ENCODE results near the gene PHLPP2.

Gene PHLPP2

DNA sequence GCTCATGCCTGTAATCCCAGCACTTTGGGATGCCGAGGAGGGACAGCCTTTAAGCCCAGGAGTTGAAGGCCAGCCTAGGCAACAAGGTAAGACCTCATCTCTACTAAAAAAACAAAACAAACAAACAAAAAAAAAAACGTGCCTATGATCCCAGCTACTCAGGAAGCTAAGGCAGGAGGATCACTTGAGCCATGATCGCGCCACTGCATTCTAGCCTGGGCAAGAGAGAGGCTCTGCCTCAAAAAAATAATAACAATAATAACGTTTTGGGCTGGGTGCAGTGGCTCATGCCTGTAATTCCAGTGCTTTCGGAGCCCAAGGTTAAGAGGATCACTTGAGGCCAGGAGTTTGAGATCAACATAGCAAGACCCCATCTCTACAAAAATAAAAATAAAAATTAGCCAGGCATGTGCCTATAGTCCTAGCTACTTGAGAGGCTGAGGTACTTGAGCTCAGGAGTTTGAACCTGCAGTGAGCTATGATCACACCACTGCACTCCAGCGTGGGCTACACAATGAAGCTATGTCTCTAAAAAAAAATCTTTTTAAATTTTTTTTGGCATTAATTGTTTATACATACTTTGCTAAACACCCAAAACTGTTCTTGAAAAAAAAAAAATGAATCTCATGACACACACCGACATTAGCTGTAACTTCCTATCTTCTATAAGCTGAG is 3.3 kb downstream of the PHLPP2 start:
- no peak for TF ChIP-seq OSR1 (CRISPR knock-in tag; IDR thresholded peaks at IDR 0.05)
- TF ChIP-seq, protein P1, sequence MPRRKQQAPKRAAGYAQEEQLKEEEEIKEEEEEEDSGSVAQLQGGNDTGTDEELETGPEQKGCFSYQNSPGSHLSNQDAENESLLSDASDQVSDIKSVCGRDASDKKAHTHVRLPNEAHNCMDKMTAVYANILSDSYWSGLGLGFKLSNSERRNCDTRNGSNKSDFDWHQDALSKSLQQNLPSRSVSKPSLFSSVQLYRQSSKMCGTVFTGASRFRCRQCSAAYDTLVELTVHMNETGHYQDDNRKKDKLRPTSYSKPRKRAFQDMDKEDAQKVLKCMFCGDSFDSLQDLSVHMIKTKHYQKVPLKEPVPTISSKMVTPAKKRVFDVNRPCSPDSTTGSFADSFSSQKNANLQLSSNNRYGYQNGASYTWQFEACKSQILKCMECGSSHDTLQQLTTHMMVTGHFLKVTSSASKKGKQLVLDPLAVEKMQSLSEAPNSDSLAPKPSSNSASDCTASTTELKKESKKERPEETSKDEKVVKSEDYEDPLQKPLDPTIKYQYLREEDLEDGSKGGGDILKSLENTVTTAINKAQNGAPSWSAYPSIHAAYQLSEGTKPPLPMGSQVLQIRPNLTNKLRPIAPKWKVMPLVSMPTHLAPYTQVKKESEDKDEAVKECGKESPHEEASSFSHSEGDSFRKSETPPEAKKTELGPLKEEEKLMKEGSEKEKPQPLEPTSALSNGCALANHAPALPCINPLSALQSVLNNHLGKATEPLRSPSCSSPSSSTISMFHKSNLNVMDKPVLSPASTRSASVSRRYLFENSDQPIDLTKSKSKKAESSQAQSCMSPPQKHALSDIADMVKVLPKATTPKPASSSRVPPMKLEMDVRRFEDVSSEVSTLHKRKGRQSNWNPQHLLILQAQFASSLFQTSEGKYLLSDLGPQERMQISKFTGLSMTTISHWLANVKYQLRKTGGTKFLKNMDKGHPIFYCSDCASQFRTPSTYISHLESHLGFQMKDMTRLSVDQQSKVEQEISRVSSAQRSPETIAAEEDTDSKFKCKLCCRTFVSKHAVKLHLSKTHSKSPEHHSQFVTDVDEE (CRISPR knock-in tag; IDR thresholded peaks at IDR 0.05), result no peak
- no peak for TF ChIP-seq TCF4 (CRISPR knock-in tag; IDR thresholded peaks at IDR 0.05; ENCODE audit: borderline replicate concordance)
- TF ChIP-seq ARNTL (CRISPR knock-in tag; IDR thresholded peaks at IDR 0.05; ENCODE audit: borderline replicate concordance, low read depth), result no peak
- TF ChIP-seq, protein P2, sequence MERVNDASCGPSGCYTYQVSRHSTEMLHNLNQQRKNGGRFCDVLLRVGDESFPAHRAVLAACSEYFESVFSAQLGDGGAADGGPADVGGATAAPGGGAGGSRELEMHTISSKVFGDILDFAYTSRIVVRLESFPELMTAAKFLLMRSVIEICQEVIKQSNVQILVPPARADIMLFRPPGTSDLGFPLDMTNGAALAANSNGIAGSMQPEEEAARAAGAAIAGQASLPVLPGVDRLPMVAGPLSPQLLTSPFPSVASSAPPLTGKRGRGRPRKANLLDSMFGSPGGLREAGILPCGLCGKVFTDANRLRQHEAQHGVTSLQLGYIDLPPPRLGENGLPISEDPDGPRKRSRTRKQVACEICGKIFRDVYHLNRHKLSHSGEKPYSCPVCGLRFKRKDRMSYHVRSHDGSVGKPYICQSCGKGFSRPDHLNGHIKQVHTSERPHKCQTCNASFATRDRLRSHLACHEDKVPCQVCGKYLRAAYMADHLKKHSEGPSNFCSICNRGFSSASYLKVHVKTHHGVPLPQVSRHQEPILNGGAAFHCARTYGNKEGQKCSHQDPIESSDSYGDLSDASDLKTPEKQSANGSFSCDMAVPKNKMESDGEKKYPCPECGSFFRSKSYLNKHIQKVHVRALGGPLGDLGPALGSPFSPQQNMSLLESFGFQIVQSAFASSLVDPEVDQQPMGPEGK (CRISPR knock-in tag; IDR thresholded peaks at IDR 0.05; ENCODE audit: borderline replicate concordance), result no peak
- TF ChIP-seq BACH2 (CRISPR knock-in tag; IDR thresholded peaks at IDR 0.05; ENCODE audit: borderline replicate concordance), result no peak
- TF ChIP-seq CSDC2 (CRISPR knock-in tag; IDR thresholded peaks at IDR 0.05), result no peak
- no peak for TF ChIP-seq ESRRG (CRISPR knock-in tag; IDR thresholded peaks at IDR 0.05)
- no peak for ATAC-seq

DNA sequence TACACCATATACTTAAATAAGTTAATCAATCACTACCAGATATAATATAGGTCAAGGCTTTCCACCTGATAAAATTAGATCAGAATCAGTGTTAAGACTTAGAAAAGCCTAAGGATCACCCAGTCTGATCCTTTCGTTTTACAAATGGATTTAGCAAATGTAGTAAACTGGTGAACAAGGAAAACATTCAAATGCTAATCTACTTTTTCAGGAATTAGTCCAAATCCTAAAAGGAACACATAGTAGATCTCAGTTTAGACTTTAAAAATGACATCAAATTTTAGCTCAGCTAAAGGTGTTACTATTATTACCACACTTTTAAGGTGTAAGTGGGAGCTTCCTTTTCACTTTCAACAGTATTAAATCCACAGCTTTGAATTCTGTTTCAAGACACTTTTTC is 12.0 kb downstream of the PHLPP2 start:
- TF ChIP-seq BACH2 (CRISPR knock-in tag; IDR thresholded peaks at IDR 0.05; ENCODE audit: borderline replicate concordance), result no peak
- TF ChIP-seq OSR1 (CRISPR knock-in tag; IDR thresholded peaks at IDR 0.05), result no peak
- no peak for TF ChIP-seq ZFP3 (CRISPR knock-in tag; IDR thresholded peaks at IDR 0.05)
- TF ChIP-seq ZNF70 (CRISPR knock-in tag; IDR thresholded peaks at IDR 0.05), result no peak
- TF ChIP-seq, protein P1 (CRISPR knock-in tag; IDR thresholded peaks at IDR 0.05), result no peak
- no peak for TF ChIP-seq ZFP30 (CRISPR knock-in tag; IDR thresholded peaks at IDR 0.05)
- no peak for TF ChIP-seq TOX (CRISPR knock-in tag; IDR thresholded peaks at IDR 0.05; ENCODE audit: borderline replicate concordance)
- TF ChIP-seq, protein P3, sequence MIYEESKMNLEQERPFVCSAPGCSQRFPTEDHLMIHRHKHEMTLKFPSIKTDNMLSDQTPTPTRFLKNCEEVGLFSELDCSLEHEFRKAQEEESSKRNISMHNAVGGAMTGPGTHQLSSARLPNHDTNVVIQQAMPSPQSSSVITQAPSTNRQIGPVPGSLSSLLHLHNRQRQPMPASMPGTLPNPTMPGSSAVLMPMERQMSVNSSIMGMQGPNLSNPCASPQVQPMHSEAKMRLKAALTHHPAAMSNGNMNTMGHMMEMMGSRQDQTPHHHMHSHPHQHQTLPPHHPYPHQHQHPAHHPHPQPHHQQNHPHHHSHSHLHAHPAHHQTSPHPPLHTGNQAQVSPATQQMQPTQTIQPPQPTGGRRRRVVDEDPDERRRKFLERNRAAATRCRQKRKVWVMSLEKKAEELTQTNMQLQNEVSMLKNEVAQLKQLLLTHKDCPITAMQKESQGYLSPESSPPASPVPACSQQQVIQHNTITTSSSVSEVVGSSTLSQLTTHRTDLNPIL (CRISPR knock-in tag; IDR thresholded peaks at IDR 0.05; ENCODE audit: low read depth), result no peak
- no peak for TF ChIP-seq TCF4 (CRISPR knock-in tag; IDR thresholded peaks at IDR 0.05; ENCODE audit: borderline replicate concordance)
- TF ChIP-seq RARB (CRISPR knock-in tag; IDR thresholded peaks at IDR 0.05), result no peak
- TF ChIP-seq PPARA (CRISPR knock-in tag; IDR thresholded peaks at IDR 0.05; ENCODE audit: borderline replicate concordance), result no peak
- no peak for TF ChIP-seq ZNF565 (CRISPR knock-in tag; conservative IDR thresholded peaks at IDR 0.05; ENCODE audit: low read depth)
- no peak for TF ChIP-seq ESRRG (CRISPR knock-in tag; IDR thresholded peaks at IDR 0.05)
- TF ChIP-seq, protein P4, sequence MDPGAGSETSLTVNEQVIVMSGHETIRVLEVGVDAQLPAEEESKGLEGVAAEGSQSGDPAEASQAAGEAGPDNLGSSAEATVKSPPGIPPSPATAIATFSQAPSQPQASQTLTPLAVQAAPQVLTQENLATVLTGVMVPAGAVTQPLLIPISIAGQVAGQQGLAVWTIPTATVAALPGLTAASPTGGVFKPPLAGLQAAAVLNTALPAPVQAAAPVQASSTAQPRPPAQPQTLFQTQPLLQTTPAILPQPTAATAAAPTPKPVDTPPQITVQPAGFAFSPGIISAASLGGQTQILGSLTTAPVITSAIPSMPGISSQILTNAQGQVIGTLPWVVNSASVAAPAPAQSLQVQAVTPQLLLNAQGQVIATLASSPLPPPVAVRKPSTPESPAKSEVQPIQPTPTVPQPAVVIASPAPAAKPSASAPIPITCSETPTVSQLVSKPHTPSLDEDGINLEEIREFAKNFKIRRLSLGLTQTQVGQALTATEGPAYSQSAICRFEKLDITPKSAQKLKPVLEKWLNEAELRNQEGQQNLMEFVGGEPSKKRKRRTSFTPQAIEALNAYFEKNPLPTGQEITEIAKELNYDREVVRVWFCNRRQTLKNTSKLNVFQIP (CRISPR knock-in tag; IDR thresholded peaks at IDR 0.05; ENCODE audit: borderline replicate concordance, low read depth), result no peak
- no peak for TF ChIP-seq ARNTL (CRISPR knock-in tag; IDR thresholded peaks at IDR 0.05; ENCODE audit: borderline replicate concordance, low read depth)
- TF ChIP-seq GLIS3 (CRISPR knock-in tag; IDR thresholded peaks at IDR 0.05), result no peak
- TF ChIP-seq CSDC2 (CRISPR knock-in tag; IDR thresholded peaks at IDR 0.05), result no peak
- TF ChIP-seq ZC3H10 (CRISPR knock-in tag; IDR thresholded peaks at IDR 0.05), result no peak
- no peak for TF ChIP-seq SNAI2 (CRISPR knock-in tag; IDR thresholded peaks at IDR 0.05)
- ATAC-seq, result no peak
